Transverse colon (tissue), 4 donors: ENCODE results near the gene S100A11. TPM values are rescaled to one million over a fixed set of nuclear protein-coding genes. Genes with fewer than 3 reads are reported as not detected.
A peak's percentile ranks its signal among the peaks of the same experiment; 100 is the strongest.

Experiments used
- DNase-seq: peaks from one replicate; pipeline ENCODE4 v3.0.0-alpha.2; 2019
- H3K27ac ChIP-seq, 4 donors: fragments of 200-600 bp; sonication (generic); 2 replicates each; pipeline ENCODE4 v1.5.1; 2016 to 2018; ENCODE audit warnings: inconsistent platforms in 4 of 4
- H3K27me3 ChIP-seq: fragments of 200-600 bp; sonication (generic); 2 replicates; pipeline ENCODE4 v1.5.1; 2017; ENCODE audit warnings: inconsistent platforms
- H3K36me3 ChIP-seq, 4 donors: fragments of 200-600 bp; sonication (generic); 2 replicates each; pipeline ENCODE4 v1.5.1; 2017 to 2019; ENCODE audit warnings: inconsistent platforms in 4 of 4
- H3K4me1 ChIP-seq, 4 donors: fragments of 200-600 bp; sonication (generic); 2 replicates each; pipeline ENCODE4 v1.5.1; 2017 to 2020; ENCODE audit warnings: inconsistent platforms in 4 of 4
- H3K4me3 ChIP-seq, 4 donors: fragments of 200-600 bp; sonication (generic); 1 replicate in 1 of 4; 2 replicates in 3 of 4; pipeline versions ENCODE4 v1.5.1 to v1.6.1; 2017 to 2019; ENCODE audit warnings: inconsistent platforms in 4 of 4
- H3K9me3 ChIP-seq, 2 donors: fragments of 200-600 bp; sonication (generic); 2 replicates each; pipeline ENCODE4 v1.5.1; 2017 to 2019; ENCODE audit warnings: inconsistent platforms in 2 of 2
- CTCF ChIP-seq, 5 experiments: fragments of 200-600 bp in 3 of 5; fragments of 450-650 bp in 2 of 5; sonication (generic) in 3 of 5; IDR thresholded peaks; 1 replicate in 2 of 5; 2 replicates in 3 of 5; pipeline ENCODE4 v1.5.1; 2016 to 2017; ENCODE audit warnings: antibody characterized with exemption in 5 of 5, inconsistent platforms in 3 of 5, mild to moderate bottlenecking in 2 of 5, moderate library complexity in 1 of 5
- EP300 ChIP-seq: sonication (generic); formaldehyde crosslinking; IDR thresholded peaks from one replicate; pipeline ENCODE4 v1.6.1; 2017; ENCODE audit warnings: antibody characterized with exemption, low read depth
- POLR2A ChIP-seq: fragments of 450-650 bp; IDR thresholded peaks from one replicate; pipeline ENCODE4 v1.6.1; 2016; ENCODE audit warnings: antibody characterized with exemption, mild to moderate bottlenecking, moderate library complexity
- POLR2AphosphoS5 ChIP-seq, 3 donors: sonication (generic); formaldehyde crosslinking; IDR thresholded peaks; one replicate each; pipeline ENCODE4 v1.6.1; 2016; ENCODE audit warnings: antibody characterized with exemption in 3 of 3
- WGBS, 2 donors: methylation state at CpG; one replicate each; pipeline ENCODE4 v1.1.5; 2018; ENCODE audit warnings: low coverage in 1 of 2; 5-methylcytosine and 5-hydroxymethylcytosine counted together
- in situ Hi-C, 4 donors: fragments of 200-750 bp; cut with MboI; loops; one replicate each; pipeline versions ENCODE4 v1.15.0 to v1.15.1; 2017; ENCODE audit warnings: low sequenced_read_pairs in 3 of 4, low pct_ligation_motif_present in 1 of 4, low pct_unique_long_range_greater_than_20kb in 1 of 4
- intact Hi-C: fragments of 100-400 bp; cut with DNase I; formaldehyde crosslinking; loops from one replicate; pipeline ENCODE4 v1.15.1; 2023; ENCODE audit warnings: low total_unique reads
- total RNA-seq, 4 donors: library from RNA; depleted of rRNA; stranded (reverse); fragments of >200 nt; gene quantifications; one replicate each; pipeline ENCODE4 v1.1.0, GENCODE V29; 2016

S100A11 gene
- total RNA-seq, 4 donors from 2014 or later: 35.6 to 108 (median 54.8) TPM

- in situ Hi-C loops: loop anchor here (5.0 to 25.0 kb wide), 6 partner anchors 129 to 409 kb away; no protein-coding TSS in a partner anchor
- Histone ChIP-seq H3K27me3 (peaks cover 53% of the 10 kb centered on the region), H3K4me1 (peaks cover 3 to 6% (median 5%) of the 10 kb centered on the region in 4 donors), H3K36me3 (no peaks in the 10 kb centered on the region), H3K9me3 (no peaks in the 10 kb centered on the region), H3K27ac (no peak overlapping the region), H3K4me3 (no peak overlapping the region)
- intact Hi-C loops: loop anchor here (5.0 kb wide), 1 partner anchor 404 kb away; no protein-coding TSS in a partner anchor
- no peak for TF ChIP-seq EP300
- no peak for TF ChIP-seq CTCF (IDR thresholded peaks at IDR 0.05)
- TF ChIP-seq POLR2A: no peak
- TF ChIP-seq POLR2AphosphoS5 (IDR thresholded peaks at IDR 0.05): no peak
- no peak for DNase-seq
- WGBS, 2 donors: 65% methylated on average over 13 of the region's 13 CpGs; no CpG with 5 or more reads in 1 of the 2 donors
These were observed 16.6 kb upstream of the S100A11 start for GRCh38 chr1:152053375-152053774.

GRCh38 chr1:152052606-152053005, 15.8 kb upstream of the S100A11 start:
- peaks cover 11 to 14% (median 13%) of the 10 kb centered on the region in 4 donors for H3K4me1 ChIP-seq
- WGBS, 2 donors: 27 to 35% methylated on average over 8 to 11 of the region's 11 CpGs
- in situ Hi-C loops: loop anchor here (5.0 to 25.0 kb wide), 6 partner anchors 130 to 410 kb away; no protein-coding TSS in a partner anchor
- peaks cover 45% of the 10 kb centered on the region for H3K27me3 ChIP-seq
- H3K4me3 ChIP-seq: no peak overlapping the region
- DNase-seq: peak; percentile 88
- TF ChIP-seq POLR2A (no peak), CTCF (IDR thresholded peaks at IDR 0.05) (peak; percentile 89 to 93 (median 91))
- H3K36me3 ChIP-seq: no peaks in the 10 kb centered on the region
- H3K27ac ChIP-seq: no peak overlapping the region
- H3K9me3 ChIP-seq: no peaks in the 10 kb centered on the region
- intact Hi-C loops: loop anchor here (1.0 to 5.0 kb wide), 2 partner anchors 132 to 405 kb away; no protein-coding TSS in a partner anchor

GRCh38 chr1:152050886-152051675, 14.3 kb upstream of the S100A11 start:
- no peaks in the 10 kb centered on the region for H3K9me3 ChIP-seq
- peaks cover 16 to 26% (median 20%) of the 10 kb centered on the region in 4 donors for H3K4me1 ChIP-seq
- H3K27ac ChIP-seq: no peak overlapping the region
- intact Hi-C loops: loop anchor here (5.0 kb wide), 1 partner anchor 406 kb away; no protein-coding TSS in a partner anchor
- H3K36me3 ChIP-seq: no peaks in the 10 kb centered on the region
- WGBS, 2 donors: 60 to 63% methylated on average over 5 to 6 of the region's 6 CpGs
- in situ Hi-C loops: loop anchor here (5.0 to 25.0 kb wide), 6 partner anchors 131 to 411 kb away; no protein-coding TSS in a partner anchor
- no peak overlapping the region for H3K4me3 ChIP-seq
- TF ChIP-seq POLR2A (no peak), POLR2AphosphoS5 (IDR thresholded peaks at IDR 0.05) (no peak), EP300 (no peak)
- peaks cover 33% of the 10 kb centered on the region for H3K27me3 ChIP-seq
- DNase-seq: no peak

DNA sequence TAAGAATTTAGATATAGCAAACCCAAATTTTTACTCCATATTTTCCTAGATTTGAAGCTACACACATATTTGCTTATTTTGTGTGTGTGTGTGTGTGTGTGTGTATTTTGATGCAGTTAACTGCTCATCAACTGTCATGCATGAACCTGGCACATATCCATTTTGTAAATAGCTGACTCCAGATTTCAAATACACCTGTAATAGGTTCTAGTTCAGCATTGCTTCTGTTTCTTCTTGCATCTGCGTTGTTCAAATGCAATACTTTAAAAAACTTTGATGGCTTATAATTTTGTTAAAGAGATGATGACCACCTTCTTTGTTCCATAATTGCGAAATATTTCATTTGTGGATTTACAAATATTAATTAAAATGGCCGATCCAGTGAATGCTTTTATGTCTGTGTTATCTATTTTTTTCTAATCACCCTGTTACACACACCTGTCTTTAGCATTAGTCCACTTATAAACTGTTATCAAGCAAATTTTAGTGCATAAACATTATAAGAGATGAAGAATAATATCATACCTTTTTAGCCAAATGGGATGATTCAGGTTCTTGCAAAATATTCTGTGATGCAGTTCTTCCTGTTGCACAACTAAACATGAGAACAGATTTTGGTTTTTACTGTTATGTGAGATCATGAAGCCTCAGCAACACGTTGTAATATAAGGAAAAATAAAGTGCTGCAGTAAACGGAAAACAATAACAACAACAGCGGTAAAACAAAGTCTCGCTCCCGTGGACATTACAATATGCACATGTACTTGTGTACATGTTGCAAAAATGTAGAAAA, 12.7 kb upstream of the S100A11 start:
- peaks cover 16 to 26% (median 20%) of the 10 kb centered on the region in 4 donors for H3K4me1 ChIP-seq
- 74 to 80% methylated on average over 8 of the region's 8 CpGs for WGBS, 2 donors
- H3K36me3 ChIP-seq: no peaks in the 10 kb centered on the region
- peaks cover 17% of the 10 kb centered on the region for H3K27me3 ChIP-seq
- H3K4me3 ChIP-seq: no peak overlapping the region
- no peaks in the 10 kb centered on the region for H3K9me3 ChIP-seq
- TF ChIP-seq POLR2A (no peak), EP300 (no peak), POLR2AphosphoS5 (IDR thresholded peaks at IDR 0.05) (no peak), CTCF (IDR thresholded peaks at IDR 0.05) (no peak)
- in situ Hi-C loops: loop anchor here (5.0 to 25.0 kb wide), 6 partner anchors 133 to 413 kb away; no protein-coding TSS in a partner anchor
- H3K27ac ChIP-seq: peak overlapping the region in 2 of 4 donors; percentile 91 to 93
- DNase-seq: no peak
- intact Hi-C loops: loop anchor here (5.0 kb wide), 1 partner anchor 408 kb away; no protein-coding TSS in a partner anchor
